Lower leg skin (tissue), 4 donors: ENCODE data around the gene IZUMO1. TPM values are rescaled to one million over a fixed set of nuclear protein-coding genes. Genes with fewer than 3 reads are reported as not detected.

Experiments
- DNase-seq, 2 donors: peaks; one replicate each; pipeline ENCODE4 v3.0.0-alpha.2; 2019; ENCODE audit warnings: low spot score in 2 of 2
- H3K4me3 ChIP-seq: fragments of 200-600 bp; sonication (generic); 2 replicates; pipeline ENCODE4 v1.5.1; 2017; ENCODE audit warnings: mild to moderate bottlenecking, low read depth; ENCODE audit not compliant: poor library complexity, severe bottlenecking
- CTCF ChIP-seq, 3 donors: fragments of 450-650 bp; IDR thresholded peaks; one replicate each; pipeline ENCODE4 v1.5.1; 2016; ENCODE audit warnings: antibody characterized with exemption in 3 of 3, mild to moderate bottlenecking in 3 of 3, moderate library complexity in 2 of 3
- POLR2A ChIP-seq, 2 donors: fragments of 450-650 bp; IDR thresholded peaks; one replicate each; pipeline ENCODE4 v1.6.1; 2016 to 2017; ENCODE audit warnings: antibody characterized with exemption in 2 of 2, mild to moderate bottlenecking in 1 of 2, moderate library complexity in 1 of 2
- WGBS, 2 donors: methylation state at CpG; one replicate each; pipeline ENCODE4 v1.1.5; 2018; 5-methylcytosine and 5-hydroxymethylcytosine counted together
- intact Hi-C: fragments of 100-400 bp; cut with DNase I; formaldehyde crosslinking; loops from one replicate; pipeline ENCODE4 v1.15.0; 2023; ENCODE audit warnings: low total_unique reads
- total RNA-seq, 4 donors: library from RNA; depleted of rRNA; stranded (reverse); fragments of >200 nt; gene quantifications; one replicate each; pipeline ENCODE4 v1.1.0, GENCODE V29; 2016

IZUMO1 gene
- total RNA-seq, 4 donors from 2014 or later, result not detected

- H3K4me3 ChIP-seq, result peak overlapping the region; percentile 45
- DNase-seq, result peak; percentile 88 to 98
- intact Hi-C loops, result no loop called here
- WGBS, 2 donors, result 2 to 3% methylated on average over 24 to 59 of the region's 96 CpGs
- TF ChIP-seq POLR2A (IDR thresholded peaks at IDR 0.05) (no peak), CTCF (IDR thresholded peaks at IDR 0.05) (no peak)
These were observed 7.9 kb downstream of the IZUMO1 start for GRCh38 chr19:48738557-48739403.

- H3K4me3 ChIP-seq, result no peak overlapping the region
- 59 to 62% methylated on average over 22 of the region's 22 CpGs for WGBS, 2 donors
- intact Hi-C loops, result no loop called here
- no peak for DNase-seq
- TF ChIP-seq CTCF (IDR thresholded peaks at IDR 0.05) (no peak), POLR2A (IDR thresholded peaks at IDR 0.05) (no peak)
These were observed 9.2 kb downstream of the IZUMO1 start for GRCh38 chr19:48737360-48737998.

- no peak for DNase-seq
- no peak overlapping the region for H3K4me3 ChIP-seq
- 35 to 45% methylated on average over 36 to 38 of the region's 38 CpGs for WGBS, 2 donors
- intact Hi-C loops, result no loop called here
- no peak for TF ChIP-seq CTCF (IDR thresholded peaks at IDR 0.05)
- no peak for TF ChIP-seq POLR2A (IDR thresholded peaks at IDR 0.05)
These were observed 11.6 kb downstream of the IZUMO1 start for GRCh38 chr19:48735031-48735615.

GRCh38 chr19:48734625-48735024 lies 12.1 kb downstream of the IZUMO1 start:
- WGBS, 2 donors, result 94 to 97% methylated on average over 7 to 9 of the region's 9 CpGs
- TF ChIP-seq CTCF (IDR thresholded peaks at IDR 0.05), result no peak
- TF ChIP-seq POLR2A (IDR thresholded peaks at IDR 0.05), result no peak
- no peak for DNase-seq
- intact Hi-C loops, result no loop called here
- no peak overlapping the region for H3K4me3 ChIP-seq

- 90 to 96% methylated on average over 4 of the region's 4 CpGs for WGBS, 2 donors
These were observed 15.3 kb downstream of the IZUMO1 start for GRCh38 chr19:48731452-48731851.

More at GRCh38 chr19:48731452-48731851, 15.3 kb downstream of the IZUMO1 start:
- no peak for TF ChIP-seq POLR2A (IDR thresholded peaks at IDR 0.05)
- TF ChIP-seq CTCF (IDR thresholded peaks at IDR 0.05), result no peak
- no peak overlapping the region for H3K4me3 ChIP-seq
- DNase-seq, result no peak
- intact Hi-C loops, result no loop called here
